Erythroblast (primary cell): Measurements from ENCODE around the gene FSTL4.

Experiments used
- GATA1 ChIP-seq: IDR thresholded peaks from 2 replicates; pipeline ENCODE4 v1.6.1; 2011; ENCODE audit warnings: low read depth, mild to moderate bottlenecking, control low read depth, low read length, moderate library complexity
- POLR2A ChIP-seq: IDR thresholded peaks from 2 replicates; pipeline ENCODE4 v1.6.1; 2011; ENCODE audit warnings: mild to moderate bottlenecking, low read length

DNA sequence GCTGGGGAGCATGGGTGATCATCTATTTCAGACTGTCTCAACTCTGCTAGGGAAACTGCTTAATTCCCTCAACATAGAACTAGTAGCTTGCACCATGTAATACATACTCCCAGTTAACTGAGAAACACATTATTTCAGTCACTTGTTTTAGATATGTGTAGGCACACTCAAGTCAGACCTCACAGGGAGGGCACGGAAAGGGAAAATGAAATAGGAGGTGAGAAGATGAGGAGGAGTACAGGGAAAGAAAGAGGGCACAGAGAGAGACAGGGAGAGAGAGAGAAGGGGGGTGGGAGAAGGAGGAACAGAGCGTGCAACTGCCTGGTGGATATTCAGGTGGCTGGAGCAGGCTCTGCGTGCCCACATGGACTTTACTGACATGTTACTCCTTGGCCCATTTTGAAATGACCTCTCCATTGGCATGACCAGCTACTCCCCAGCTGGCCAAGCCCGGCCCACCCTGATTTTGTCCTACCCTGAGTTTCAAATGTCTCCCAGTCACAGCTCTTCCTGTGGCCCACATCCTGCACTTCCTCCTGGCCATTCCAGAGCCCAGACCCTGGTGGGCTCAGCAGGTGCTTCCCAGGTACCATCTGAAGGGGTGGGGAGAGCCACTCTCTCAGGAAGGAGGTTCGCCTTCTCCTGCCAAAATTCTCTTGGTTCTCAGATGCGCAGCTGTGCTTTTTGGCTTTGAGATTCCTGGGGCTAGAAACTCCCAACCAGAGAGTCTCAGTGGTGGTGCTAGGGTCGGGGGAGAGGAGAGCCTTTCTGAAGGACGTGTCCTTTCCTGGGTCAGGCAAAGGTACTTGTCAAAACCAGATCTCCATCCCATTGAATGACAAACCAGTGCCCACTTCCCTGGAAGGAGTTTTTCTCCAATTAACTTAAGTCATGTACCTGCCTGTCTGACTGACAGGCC, 229.4 kb downstream of the FSTL4 start:
- TF ChIP-seq POLR2A: no peak
- TF ChIP-seq GATA1: no peak
